SK-N-SH (cell line): Measurements from ENCODE around the gene HTRA2. TPM values are rescaled to one million over a fixed set of nuclear protein-coding genes. Genes with fewer than 3 reads are reported as not detected.

Experiments
- CTCF ChIA-PET: fragments of 300-600, 350-600 bp; formaldehyde crosslinking; extraction: SDS; loops from one replicate; lab custom pipeline; 2021; lab: Yijun Ruan, JAX
- POLR2A ChIA-PET: fragments of 350-600 bp; sonication (Branson Sonifier 250); formaldehyde crosslinking; extraction: SDS; loops from one replicate; lab custom pipeline; 2020; ENCODE audit warnings: antibody characterized with exemption, inconsistent platforms; lab: Yijun Ruan, JAX
- DNase-seq: peaks from one replicate; pipeline ENCODE4 v3.0.0; 2012
- H2AFZ ChIP-seq: fragments of 200-600 bp; sonication (generic); 2 replicates; pipeline ENCODE4 v1.8.1; 2016; ENCODE audit warnings: antibody characterized with exemption, mild to moderate bottlenecking, low read depth
- H3F3A ChIP-seq: fragments of 200-600 bp; sonication (generic); replicated peaks from 2 replicates; pipeline ENCODE3; 2016; ENCODE audit warnings: antibody characterized with exemption, mild to moderate bottlenecking; ENCODE audit not compliant: insufficient read depth
- H3K27ac ChIP-seq, 2 experiments: fragments of 200-500 bp in 1 of 2; fragments of 200-600 bp in 1 of 2; sonication (Bioruptor generic) in 1 of 2; sonication (generic), shearing (Covaris generic) in 1 of 2; 2 replicates each; pipeline versions ENCODE4 v1.5.1 to v1.6.1; 2014 to 2016; ENCODE audit warnings: low read depth in 2 of 2, inconsistent platforms in 1 of 2, low read length in 1 of 2, mild to moderate bottlenecking in 1 of 2, mixed read lengths in 1 of 2
- H3K27me3 ChIP-seq: fragments of 200-600 bp; sonication (generic), shearing (Covaris generic); 2 replicates; pipeline ENCODE4 v1.6.1; 2016; ENCODE audit warnings: mixed run types; ENCODE audit not compliant: insufficient read depth
- H3K36me3 ChIP-seq, 2 experiments: fragments of 200-500 bp in 1 of 2; fragments of 200-600 bp in 1 of 2; sonication (Bioruptor generic) in 1 of 2; sonication (generic) in 1 of 2; replicated peaks in 1 of 2; 2 replicates each; pipeline versions ENCODE3 to v1.5.1; 2014 to 2016; ENCODE audit warnings: low read length in 1 of 2, mild to moderate bottlenecking in 1 of 2; ENCODE audit not compliant: insufficient read depth in 2 of 2, control insufficient read depth in 1 of 2
- H3K4me1 ChIP-seq, 2 experiments: fragments of 200-500 bp in 1 of 2; fragments of 200-600 bp in 1 of 2; sonication (Bioruptor generic) in 1 of 2; sonication (generic), shearing (Covaris generic) in 1 of 2; 2 replicates each; pipeline versions ENCODE4 v1.5.1 to v1.6.1; 2014 to 2016; ENCODE audit warnings: low read depth in 1 of 2, low read length in 1 of 2, mixed run types in 1 of 2; ENCODE audit not compliant: insufficient read depth in 2 of 2, control insufficient read depth in 1 of 2
- H3K4me2 ChIP-seq: fragments of 200-600 bp; sonication (generic), shearing (Covaris generic); 2 replicates; pipeline ENCODE4 v1.6.1; 2017; ENCODE audit warnings: mixed run types
- H3K4me3 ChIP-seq, 2 experiments: fragments of 200-500 bp in 1 of 2; fragments of 200-600 bp in 1 of 2; sonication (Bioruptor generic) in 1 of 2; sonication (generic), shearing (Covaris generic) in 1 of 2; 2 replicates each; pipeline versions ENCODE4 v1.5.1 to v1.8.1; 2014 to 2016; ENCODE audit warnings: low read depth in 2 of 2, inconsistent platforms in 1 of 2, low read length in 1 of 2, mild to moderate bottlenecking in 1 of 2, mixed read lengths in 1 of 2, moderate library complexity in 1 of 2
- H3K79me2 ChIP-seq: fragments of 200-600 bp; sonication (generic); 2 replicates; pipeline ENCODE4 v1.8.1; 2017; ENCODE audit warnings: mild to moderate bottlenecking; ENCODE audit not compliant: insufficient read depth
- H3K9ac ChIP-seq: fragments of 200-600 bp; sonication (generic); 2 replicates; pipeline ENCODE4 v1.6.1; 2017; ENCODE audit warnings: mixed run types
- H3K9me2 ChIP-seq: fragments of 200-600 bp; sonication (generic); 2 replicates; pipeline ENCODE4 v1.6.1; 2017; ENCODE audit warnings: mixed run types
- H3K9me3 ChIP-seq: fragments of 200-600 bp; sonication (generic); 2 replicates; pipeline ENCODE4 v1.6.1; 2017; ENCODE audit warnings: mixed run types, mild to moderate bottlenecking, moderate library complexity
- H4K20me1 ChIP-seq: fragments of 200-600 bp; sonication (generic); 2 replicates; pipeline ENCODE4 v1.6.1; 2017; ENCODE audit warnings: mild to moderate bottlenecking, mixed run types; ENCODE audit not compliant: insufficient read depth
- ELF1 ChIP-seq: IDR thresholded peaks from 2 replicates; pipeline ENCODE4 v1.4.0; 2012
- EP300 ChIP-seq, 2 experiments: IDR thresholded peaks; 2 replicates each; pipeline versions ENCODE4 v1.4.0 to v1.6.1; 2012; ENCODE audit warnings: borderline replicate concordance in 1 of 2, low read depth in 1 of 2, low read length in 1 of 2
- EZH2phosphoT487 ChIP-seq: fragments of 200-600 bp; sonication (generic); IDR thresholded peaks from 2 replicates; pipeline ENCODE4 v1.6.1; 2017; ENCODE audit warnings: low read depth, mixed run types, mild to moderate bottlenecking, antibody characterized with exemption, moderate library complexity, borderline replicate concordance
- FOXJ3 ChIP-seq: sonication (generic); formaldehyde crosslinking; IDR thresholded peaks from 2 replicates; pipeline ENCODE4 v1.5.1; 2020; ENCODE audit warnings: mild to moderate bottlenecking, missing genetic modification reagents
- GATA2 ChIP-seq: sonication (generic); formaldehyde crosslinking; IDR thresholded peaks from 2 replicates; pipeline ENCODE4 v1.5.0; 2020; ENCODE audit warnings: mild to moderate bottlenecking, missing genetic modification reagents
- RAD21 ChIP-seq: IDR thresholded peaks from 2 replicates; pipeline ENCODE4 v1.6.1; 2012; ENCODE audit warnings: mild to moderate bottlenecking, low read length
- RFX5 ChIP-seq: IDR thresholded peaks from 2 replicates; pipeline ENCODE4 v1.6.1; 2012; ENCODE audit warnings: mild to moderate bottlenecking, improper control_type of control experiment, low read length
- TAF1 ChIP-seq: IDR thresholded peaks from 2 replicates; pipeline ENCODE4 v1.6.1; 2012; ENCODE audit warnings: low read depth, mild to moderate bottlenecking, low read length, moderate library complexity, borderline replicate concordance
- TCF12 ChIP-seq: IDR thresholded peaks from 2 replicates; pipeline ENCODE4 v1.4.0; 2012
- TEAD4 ChIP-seq: IDR thresholded peaks from 2 replicates; pipeline ENCODE4 v1.4.0; 2012; ENCODE audit warnings: mild to moderate bottlenecking, borderline replicate concordance; ENCODE audit not compliant: insufficient read depth
- WGBS: methylation state at CpG from one replicate; pipeline ENCODE4 v1.1.6; 2017; ENCODE audit warnings: low lambda C conversion rate; 5-methylcytosine and 5-hydroxymethylcytosine counted together
- polyA plus RNA-seq, 3 experiments: library from polyadenylated mRNA; depleted of rRNA; stranded (reverse); fragments of >200 nt; gene quantifications; 2 replicates each; pipeline ENCODE4 v1.2.3, GENCODE V29; 2012
- TF ChIP-seq, protein P1 (sequence below): IDR thresholded peaks from 2 replicates; pipeline ENCODE4 v1.6.1; 2012; ENCODE audit warnings: mild to moderate bottlenecking, low read depth, low read length, moderate library complexity
- TF ChIP-seq, protein P2 (sequence below): fragments of 150-350 bp; IDR thresholded peaks from 2 replicates; pipeline ENCODE4 v1.6.1; 2017; ENCODE audit warnings: antibody characterized with exemption, low read length, low read depth, borderline replicate concordance

HTRA2 gene
- polyA plus RNA-seq, 1 of the 3 experiments (the other 2 are of a cell fraction): 55.7 TPM

DNA sequence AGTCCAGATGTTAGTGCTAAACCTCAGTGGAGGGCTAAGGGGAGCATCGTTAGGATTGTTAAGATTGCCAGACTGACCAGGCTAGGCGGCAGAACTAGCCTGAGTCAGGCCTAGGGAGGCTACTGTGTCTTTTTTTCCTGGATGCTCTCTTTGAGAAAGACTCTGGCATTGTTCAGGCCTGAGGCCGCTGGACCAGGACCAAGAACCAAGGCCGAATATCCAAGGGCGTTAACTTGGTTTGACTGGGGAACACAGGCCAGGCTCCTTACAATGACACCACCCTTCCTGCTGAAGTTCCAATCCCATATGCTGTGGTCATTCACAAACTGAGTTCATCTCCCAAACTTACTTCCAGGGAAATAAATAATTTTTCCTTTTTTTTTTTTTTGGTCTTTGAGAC, 10.6 kb downstream of the HTRA2 start (continued):
- TF ChIP-seq, protein P1, sequence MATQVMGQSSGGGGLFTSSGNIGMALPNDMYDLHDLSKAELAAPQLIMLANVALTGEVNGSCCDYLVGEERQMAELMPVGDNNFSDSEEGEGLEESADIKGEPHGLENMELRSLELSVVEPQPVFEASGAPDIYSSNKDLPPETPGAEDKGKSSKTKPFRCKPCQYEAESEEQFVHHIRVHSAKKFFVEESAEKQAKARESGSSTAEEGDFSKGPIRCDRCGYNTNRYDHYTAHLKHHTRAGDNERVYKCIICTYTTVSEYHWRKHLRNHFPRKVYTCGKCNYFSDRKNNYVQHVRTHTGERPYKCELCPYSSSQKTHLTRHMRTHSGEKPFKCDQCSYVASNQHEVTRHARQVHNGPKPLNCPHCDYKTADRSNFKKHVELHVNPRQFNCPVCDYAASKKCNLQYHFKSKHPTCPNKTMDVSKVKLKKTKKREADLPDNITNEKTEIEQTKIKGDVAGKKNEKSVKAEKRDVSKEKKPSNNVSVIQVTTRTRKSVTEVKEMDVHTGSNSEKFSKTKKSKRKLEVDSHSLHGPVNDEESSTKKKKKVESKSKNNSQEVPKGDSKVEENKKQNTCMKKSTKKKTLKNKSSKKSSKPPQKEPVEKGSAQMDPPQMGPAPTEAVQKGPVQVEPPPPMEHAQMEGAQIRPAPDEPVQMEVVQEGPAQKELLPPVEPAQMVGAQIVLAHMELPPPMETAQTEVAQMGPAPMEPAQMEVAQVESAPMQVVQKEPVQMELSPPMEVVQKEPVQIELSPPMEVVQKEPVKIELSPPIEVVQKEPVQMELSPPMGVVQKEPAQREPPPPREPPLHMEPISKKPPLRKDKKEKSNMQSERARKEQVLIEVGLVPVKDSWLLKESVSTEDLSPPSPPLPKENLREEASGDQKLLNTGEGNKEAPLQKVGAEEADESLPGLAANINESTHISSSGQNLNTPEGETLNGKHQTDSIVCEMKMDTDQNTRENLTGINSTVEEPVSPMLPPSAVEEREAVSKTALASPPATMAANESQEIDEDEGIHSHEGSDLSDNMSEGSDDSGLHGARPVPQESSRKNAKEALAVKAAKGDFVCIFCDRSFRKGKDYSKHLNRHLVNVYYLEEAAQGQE: no peak
- TF ChIP-seq RAD21: no peak
- TF ChIP-seq TEAD4: no peak
- TF ChIP-seq EP300 (IDR thresholded peaks at IDR 0.05; ENCODE audit: borderline replicate concordance in 1 of 2, low read depth in 1 of 2, low read length in 1 of 2): no peak
- no peak for TF ChIP-seq GATA2 (CRISPR knock-in tag)
- no peak for TF ChIP-seq ELF1
- TF ChIP-seq FOXJ3 (CRISPR knock-in tag): no peak
- no peak for TF ChIP-seq EZH2phosphoT487
- no peak for TF ChIP-seq TAF1
- no peak for TF ChIP-seq TCF12
- TF ChIP-seq, protein P2, sequence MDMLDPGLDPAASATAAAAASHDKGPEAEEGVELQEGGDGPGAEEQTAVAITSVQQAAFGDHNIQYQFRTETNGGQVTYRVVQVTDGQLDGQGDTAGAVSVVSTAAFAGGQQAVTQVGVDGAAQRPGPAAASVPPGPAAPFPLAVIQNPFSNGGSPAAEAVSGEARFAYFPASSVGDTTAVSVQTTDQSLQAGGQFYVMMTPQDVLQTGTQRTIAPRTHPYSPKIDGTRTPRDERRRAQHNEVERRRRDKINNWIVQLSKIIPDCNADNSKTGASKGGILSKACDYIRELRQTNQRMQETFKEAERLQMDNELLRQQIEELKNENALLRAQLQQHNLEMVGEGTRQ: no peak
- no peak for TF ChIP-seq RFX5
- TF ChIP-seq, all 33 proteins: peak for 0

DNA sequence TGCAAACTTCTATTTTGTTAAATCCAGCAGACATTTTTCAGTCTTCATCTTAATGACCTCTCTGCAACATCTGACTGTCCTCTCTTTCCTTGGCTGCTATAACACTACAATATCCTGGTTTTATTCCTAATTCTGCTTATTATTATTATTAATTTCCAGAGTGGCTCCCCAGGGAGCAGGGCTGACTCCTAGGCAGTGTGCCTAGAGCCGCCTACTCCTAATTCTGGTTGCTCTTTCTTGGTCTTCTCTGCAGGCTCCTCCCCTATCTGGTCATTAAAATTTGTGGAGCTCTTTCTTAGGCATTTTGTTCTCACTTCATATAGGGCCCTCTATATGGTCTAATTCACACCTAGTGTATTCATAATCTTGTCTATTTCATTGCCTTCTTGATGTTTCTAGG, 13.2 kb downstream of the HTRA2 start:
- Histone ChIP-seq H3K9ac (no peak overlapping the region), H3K27ac (no peak overlapping the region), H3F3A (peaks cover 7% of the 10 kb centered on the region), H3K9me2 (no peaks in the 10 kb centered on the region), H3K4me1 (no peaks in the 10 kb centered on the region), H3K4me2 (no peak overlapping the region), H3K27me3 (no peaks in the 10 kb centered on the region), H3K9me3 (no peaks in the 10 kb centered on the region), H3K36me3 (peaks cover 3% of the 10 kb centered on the region in 2 experiments), H3K79me2 (no peaks in the 10 kb centered on the region), H2AFZ (no peak overlapping the region), H4K20me1 (no peaks in the 10 kb centered on the region), H3K4me3 (no peak overlapping the region)
- 95% methylated on average over 1 of the region's 1 CpG for WGBS
- TF ChIP-seq EZH2phosphoT487: no peak
- TF ChIP-seq, protein P1: no peak
- no peak for DNase-seq
- ChIA-PET POLR2A (no interaction called here), CTCF (interaction anchor here (1.3 to 5.6 kb wide), 2 partner anchors 10 to 41 kb away, joined by 3 to 26 read pairs; no protein-coding TSS in a partner anchor)
